ENCODE data around the gene KIR3DL2.
"Not testable (repeated sequence)": the region's sequence is repeated elsewhere in the genome, so short reads cannot be mapped to it uniquely, and the experiment has no call there.

The KIR3DL2 gene

DNA sequence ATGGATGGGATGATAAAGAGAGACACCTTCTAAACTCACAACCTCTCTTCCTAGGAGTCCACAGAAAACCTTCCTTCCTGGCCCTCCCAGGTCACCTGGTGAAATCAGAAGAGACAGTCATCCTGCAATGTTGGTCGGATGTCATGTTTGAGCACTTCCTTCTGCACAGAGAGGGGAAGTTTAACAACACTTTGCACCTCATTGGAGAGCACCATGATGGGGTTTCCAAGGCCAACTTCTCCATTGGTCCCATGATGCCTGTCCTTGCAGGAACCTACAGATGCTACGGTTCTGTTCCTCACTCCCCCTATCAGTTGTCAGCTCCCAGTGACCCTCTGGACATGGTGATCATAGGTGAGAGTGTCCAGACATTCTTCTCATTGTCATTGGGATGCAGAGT, 12.7 kb upstream of the KIR3DL2 start:
- H3K9me3 Mint-ChIP-seq, H3K27ac Mint-ChIP-seq: not testable (repeated sequence)

DNA sequence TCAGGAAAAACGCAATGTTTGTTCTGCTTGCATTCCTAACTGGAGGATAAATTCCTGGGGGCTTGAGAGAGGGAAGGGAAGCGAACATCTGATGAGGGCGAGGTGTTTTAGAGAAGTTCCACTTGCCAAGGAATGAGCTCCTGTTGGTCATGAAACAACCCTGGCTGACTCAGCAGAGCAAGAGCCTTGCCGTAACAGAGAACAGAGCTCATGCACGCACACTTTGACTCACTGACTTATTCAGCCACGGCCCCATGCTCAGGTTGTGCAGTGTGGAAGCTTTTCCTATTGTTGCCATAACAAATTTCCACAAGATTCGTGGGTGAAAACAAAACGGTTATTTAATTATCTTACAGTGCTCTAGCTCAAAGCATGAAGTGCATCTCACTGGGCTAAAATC, 7.1 kb upstream of the KIR3DL2 start:
- not testable (repeated sequence) for H3K4me3 Mint-ChIP-seq; H3K4me1 Mint-ChIP-seq (ENCODE audit: low read depth); H3K36me3 Mint-ChIP-seq (ENCODE audit: low read depth); H3K27me3 Mint-ChIP-seq; DNase-seq; H3K27ac Mint-ChIP-seq
- peaks cover 12% of the 10 kb centered on the region for H3K9me3 Mint-ChIP-seq

More for the DNA sequence above, 12.7 kb upstream of the KIR3DL2 start:
- DNase-seq; H3K27me3 Mint-ChIP-seq; H3K36me3 Mint-ChIP-seq (ENCODE audit: low read depth); H3K4me1 Mint-ChIP-seq (ENCODE audit: low read depth); H3K4me3 Mint-ChIP-seq: not testable (repeated sequence)

DNA sequence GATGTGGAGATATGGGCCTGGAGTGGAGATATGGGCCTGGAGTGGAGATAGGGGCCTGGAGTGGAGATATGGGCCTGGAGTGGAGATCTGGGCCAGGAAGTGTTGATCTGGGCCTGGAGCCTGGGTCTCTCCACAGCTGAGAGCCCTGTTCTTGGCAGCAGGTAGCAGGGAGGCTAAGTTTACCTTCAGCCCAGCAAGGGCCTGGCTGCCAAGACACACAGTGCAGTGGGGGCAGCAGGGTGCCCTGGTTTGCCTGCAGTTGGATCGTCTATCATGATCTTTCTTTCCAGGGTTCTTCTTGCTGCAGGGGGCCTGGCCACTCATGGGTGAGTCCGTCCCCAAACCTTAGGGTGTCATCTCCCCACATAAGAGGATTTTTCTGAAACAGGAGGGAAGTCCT, 687 bp downstream of the KIR3DL2 start:
- Mint-ChIP-seq H3K4me1 (ENCODE audit: low read depth) (no peaks in the 10 kb centered on the region), H3K9me3 (peaks cover 7% of the 10 kb centered on the region), H3K27ac (no peak overlapping the region), H3K27me3 (peaks cover 18% of the 10 kb centered on the region), H3K36me3 (ENCODE audit: low read depth) (no peaks in the 10 kb centered on the region), H3K4me3 (no peak overlapping the region)
- no peak for DNase-seq

DNA sequence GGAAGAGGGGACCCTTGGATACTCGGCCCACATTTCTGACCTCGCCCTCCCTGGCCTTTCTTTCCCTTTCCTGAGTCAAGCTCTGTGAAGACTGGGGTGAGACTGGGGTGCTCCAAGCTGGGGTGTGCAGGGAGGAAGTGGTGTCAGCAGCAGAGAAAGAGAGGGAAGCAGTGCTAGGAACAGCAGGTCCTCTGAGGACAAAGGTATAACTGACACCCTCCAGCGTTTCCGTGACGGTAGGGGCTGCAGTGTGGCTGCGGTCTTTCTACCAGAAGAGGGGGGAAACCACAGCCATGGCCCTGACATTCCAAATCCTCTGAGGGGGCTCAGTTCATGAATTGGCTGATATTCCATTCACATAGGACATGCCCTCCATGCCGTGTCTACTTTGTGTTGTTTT, 1.1 kb downstream of the KIR3DL2 start:
- H3K36me3 Mint-ChIP-seq (ENCODE audit: low read depth), result no peaks in the 10 kb centered on the region
- no peak overlapping the region for H3K4me3 Mint-ChIP-seq
- peaks cover 6% of the 10 kb centered on the region for H3K9me3 Mint-ChIP-seq
- H3K27me3 Mint-ChIP-seq, result peaks cover 18% of the 10 kb centered on the region
- H3K4me1 Mint-ChIP-seq (ENCODE audit: low read depth), result no peaks in the 10 kb centered on the region
- no peak for DNase-seq
- no peak overlapping the region for H3K27ac Mint-ChIP-seq

DNA sequence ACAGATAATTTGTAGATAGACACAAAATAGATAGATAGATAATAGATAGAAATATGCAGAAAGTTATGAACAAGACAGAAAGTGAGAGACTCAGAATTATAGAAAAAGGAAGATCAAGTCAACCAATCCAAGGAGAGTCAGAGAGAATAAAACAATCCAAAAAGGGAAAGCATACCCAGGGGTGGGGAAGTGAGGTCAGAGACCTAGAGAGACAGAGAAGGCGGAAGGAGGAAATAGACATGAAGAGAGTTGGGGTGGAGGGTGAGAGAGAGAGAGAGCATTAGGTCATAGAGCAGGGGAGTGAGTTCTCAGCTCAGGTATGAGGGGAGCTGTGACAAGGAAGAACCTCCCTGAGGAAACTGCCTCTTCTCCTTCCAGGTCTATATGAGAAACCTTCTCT, 5.0 kb downstream of the KIR3DL2 start:
- H3K36me3 Mint-ChIP-seq (ENCODE audit: low read depth); H3K27ac Mint-ChIP-seq; DNase-seq; H3K4me3 Mint-ChIP-seq; H3K4me1 Mint-ChIP-seq (ENCODE audit: low read depth); H3K9me3 Mint-ChIP-seq: not testable (repeated sequence)
- H3K27me3 Mint-ChIP-seq, result peaks cover 26% of the 10 kb centered on the region

DNA sequence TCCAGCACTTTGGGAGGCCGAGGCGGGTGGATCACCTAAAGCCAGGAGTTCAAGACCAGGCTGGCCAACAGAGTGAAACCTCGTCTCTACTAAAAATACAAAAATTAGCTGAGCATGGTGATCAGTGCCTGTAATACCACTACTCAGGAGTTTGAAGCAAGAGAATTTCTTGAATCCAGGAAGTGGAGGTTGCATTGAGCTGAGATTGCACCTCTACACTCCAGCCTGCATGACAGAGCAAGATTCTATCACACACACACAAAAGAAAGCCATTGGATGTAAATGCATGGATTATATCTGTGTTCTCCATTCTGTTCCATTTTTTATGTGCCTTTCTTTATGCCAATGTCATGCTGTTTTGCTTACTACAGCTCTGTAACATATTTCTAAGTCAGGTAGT, 8.2 kb downstream of the KIR3DL2 start:
- DNase-seq; H3K9me3 Mint-ChIP-seq; H3K4me3 Mint-ChIP-seq; H3K36me3 Mint-ChIP-seq (ENCODE audit: low read depth); H3K4me1 Mint-ChIP-seq (ENCODE audit: low read depth); H3K27ac Mint-ChIP-seq: not testable (repeated sequence)
- peaks cover 22% of the 10 kb centered on the region for H3K27me3 Mint-ChIP-seq

DNA sequence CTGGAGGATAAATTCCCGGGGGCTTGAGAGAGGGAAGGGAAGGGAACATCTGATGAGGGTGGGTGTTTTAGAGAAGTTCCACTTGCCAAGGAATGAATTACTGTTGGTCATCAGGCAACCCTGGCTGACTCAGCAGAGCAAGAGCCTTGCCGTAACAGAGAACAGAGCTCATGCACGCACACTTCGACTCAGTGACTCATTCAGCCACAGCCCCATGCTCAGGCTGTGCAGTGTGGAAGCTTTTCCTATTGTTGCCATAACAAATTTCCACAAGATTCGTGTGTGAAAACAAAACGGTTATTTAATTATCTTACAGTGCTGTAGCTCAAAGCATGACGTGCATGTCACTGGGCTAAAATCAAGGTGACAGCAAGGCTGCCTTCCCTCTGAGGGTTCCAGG, 9.2 kb downstream of the KIR3DL2 start:
- not testable (repeated sequence) for H3K27ac Mint-ChIP-seq; H3K36me3 Mint-ChIP-seq (ENCODE audit: low read depth); H3K9me3 Mint-ChIP-seq; H3K4me1 Mint-ChIP-seq (ENCODE audit: low read depth); H3K4me3 Mint-ChIP-seq; DNase-seq
- H3K27me3 Mint-ChIP-seq, result peaks cover 22% of the 10 kb centered on the region

DNA sequence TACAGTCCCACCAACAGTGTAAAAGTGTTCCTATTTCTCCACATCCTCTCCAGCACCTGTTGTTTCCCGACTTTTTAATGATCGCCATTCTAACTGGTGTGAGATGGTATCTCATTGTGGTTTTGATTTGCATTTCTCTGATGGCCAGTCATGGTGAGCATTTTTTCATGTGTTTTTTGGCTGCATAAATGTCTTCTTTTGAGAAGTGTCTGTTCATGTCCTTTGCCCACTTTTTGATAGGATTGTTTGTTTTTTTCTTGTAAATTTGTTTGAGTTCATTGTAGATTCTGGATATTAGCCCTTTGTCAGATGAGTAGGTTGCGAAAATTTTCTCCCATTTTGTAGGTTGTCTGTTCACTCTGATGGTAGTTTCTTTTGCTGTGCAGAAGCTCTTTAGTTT, 13.2 kb downstream of the KIR3DL2 start:
- H3K4me1 Mint-ChIP-seq (ENCODE audit: low read depth); H3K36me3 Mint-ChIP-seq (ENCODE audit: low read depth); H3K9me3 Mint-ChIP-seq; H3K4me3 Mint-ChIP-seq; DNase-seq; H3K27ac Mint-ChIP-seq: not testable (repeated sequence)
- H3K27me3 Mint-ChIP-seq, result peaks cover 32% of the 10 kb centered on the region

DNA sequence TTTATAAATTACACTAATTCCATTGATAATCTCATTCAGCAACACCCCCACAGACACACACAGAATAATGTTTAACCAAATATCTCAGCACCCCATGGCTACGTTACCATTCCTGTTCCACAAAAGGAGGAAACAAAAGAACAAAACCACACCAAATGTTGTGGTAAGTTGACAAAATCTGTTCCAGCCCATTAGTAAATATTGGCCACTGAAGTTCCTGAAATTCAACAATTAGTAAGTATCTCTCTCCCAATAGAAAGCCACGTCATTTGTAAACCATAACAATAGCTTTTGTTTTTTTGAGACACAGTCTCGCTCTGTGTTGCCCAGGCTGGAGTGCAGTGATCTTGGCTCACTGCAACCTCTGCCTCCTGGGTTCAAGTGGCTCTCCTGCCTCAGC, 21.5 kb downstream of the KIR3DL2 start:
- Mint-ChIP-seq H3K36me3 (ENCODE audit: low read depth) (no peaks in the 10 kb centered on the region), H3K9me3 (peaks cover 8% of the 10 kb centered on the region), H3K4me1 (ENCODE audit: low read depth) (no peaks in the 10 kb centered on the region), H3K4me3 (no peak overlapping the region), H3K27me3 (peaks cover 17% of the 10 kb centered on the region), H3K27ac (no peak overlapping the region)
- DNase-seq, result no peak

DNA sequence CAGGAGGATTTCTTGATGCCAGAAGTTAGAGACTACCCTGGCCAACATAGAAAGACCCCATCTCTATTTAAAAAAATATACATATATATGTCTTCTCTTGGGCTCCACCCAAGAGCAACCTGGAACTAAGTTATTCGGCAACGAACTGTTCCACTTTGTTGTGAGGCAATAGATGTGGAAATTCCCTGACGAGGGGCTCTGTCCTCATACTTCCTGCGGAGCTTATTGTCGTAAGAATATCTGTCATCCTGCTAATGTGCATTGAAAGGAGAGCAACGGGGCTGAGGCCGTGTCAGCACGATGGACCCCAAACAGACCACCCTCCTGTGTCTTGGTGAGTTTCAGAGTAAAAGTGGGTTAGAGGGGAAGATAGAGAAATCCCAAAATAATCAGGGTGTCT, 23.7 kb downstream of the KIR3DL2 start, which contains the start of gene FCAR:
TSS of gene FCAR (plus strand) at position 246 of the 400 bp plus-strand sequence. CDS start at position 301, 55 bp downstream.
- H3K27me3 Mint-ChIP-seq, result peaks cover 9% of the 10 kb centered on the region
- H3K9me3 Mint-ChIP-seq, result peaks cover 4% of the 10 kb centered on the region
- DNase-seq, result no peak
- no peaks in the 10 kb centered on the region for H3K36me3 Mint-ChIP-seq (ENCODE audit: low read depth)
- no peaks in the 10 kb centered on the region for H3K4me1 Mint-ChIP-seq (ENCODE audit: low read depth)
- no peak within 1 kb of the TSS for H3K27ac Mint-ChIP-seq
- no peak within 1 kb of the TSS for H3K4me3 Mint-ChIP-seq

DNA sequence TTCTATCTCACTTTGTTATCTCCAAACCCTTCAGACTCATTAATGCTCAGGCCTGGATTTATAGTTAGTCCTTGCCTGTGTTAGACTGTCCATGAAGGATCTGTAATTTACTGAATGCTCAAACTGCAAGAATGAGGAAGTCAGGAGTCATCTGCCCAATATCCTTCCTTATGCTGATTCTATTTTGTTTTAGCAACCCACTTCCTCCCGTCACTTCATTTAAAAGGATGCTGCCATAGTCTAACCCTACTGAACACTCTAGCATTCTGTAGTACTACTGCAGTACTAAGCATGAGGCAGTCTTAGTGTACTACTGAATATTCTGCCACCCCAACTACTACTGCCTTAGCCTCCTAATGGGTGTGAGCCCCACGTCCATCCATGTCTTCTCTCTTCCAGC, 25.3 kb downstream of the KIR3DL2 start:
- Mint-ChIP-seq H3K27me3 (peaks cover 17% of the 10 kb centered on the region), H3K4me1 (ENCODE audit: low read depth) (no peaks in the 10 kb centered on the region), H3K36me3 (ENCODE audit: low read depth) (no peaks in the 10 kb centered on the region), H3K4me3 (no peak overlapping the region), H3K9me3 (peaks cover 4% of the 10 kb centered on the region), H3K27ac (no peak overlapping the region)
- DNase-seq, result no peak

DNA sequence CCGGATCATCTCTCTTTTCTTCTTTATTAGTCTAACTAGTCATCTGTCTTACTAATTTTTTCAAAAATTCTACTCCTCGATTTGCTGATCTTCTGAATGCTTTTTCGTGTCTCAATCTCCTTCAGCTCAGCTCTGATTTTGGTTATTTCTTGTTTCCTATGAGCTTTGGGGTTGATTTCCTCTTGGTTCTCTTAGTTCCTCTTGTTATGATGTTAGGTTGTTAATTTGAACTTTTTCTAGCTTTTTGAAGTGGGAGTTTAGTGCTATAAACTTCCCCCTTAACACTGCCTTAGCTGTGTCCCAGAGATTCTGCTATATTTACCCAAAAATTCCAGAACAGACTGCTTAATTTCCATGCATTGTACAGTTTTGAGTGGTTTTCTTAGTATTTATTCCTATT, 27.2 kb downstream of the KIR3DL2 start:
- H3K27ac Mint-ChIP-seq, result no peak overlapping the region
- H3K36me3 Mint-ChIP-seq (ENCODE audit: low read depth), result no peaks in the 10 kb centered on the region
- no peak for DNase-seq
- no peaks in the 10 kb centered on the region for H3K4me1 Mint-ChIP-seq (ENCODE audit: low read depth)
- H3K9me3 Mint-ChIP-seq, result no peaks in the 10 kb centered on the region
- peaks cover 25% of the 10 kb centered on the region for H3K27me3 Mint-ChIP-seq
- no peak overlapping the region for H3K4me3 Mint-ChIP-seq

DNA sequence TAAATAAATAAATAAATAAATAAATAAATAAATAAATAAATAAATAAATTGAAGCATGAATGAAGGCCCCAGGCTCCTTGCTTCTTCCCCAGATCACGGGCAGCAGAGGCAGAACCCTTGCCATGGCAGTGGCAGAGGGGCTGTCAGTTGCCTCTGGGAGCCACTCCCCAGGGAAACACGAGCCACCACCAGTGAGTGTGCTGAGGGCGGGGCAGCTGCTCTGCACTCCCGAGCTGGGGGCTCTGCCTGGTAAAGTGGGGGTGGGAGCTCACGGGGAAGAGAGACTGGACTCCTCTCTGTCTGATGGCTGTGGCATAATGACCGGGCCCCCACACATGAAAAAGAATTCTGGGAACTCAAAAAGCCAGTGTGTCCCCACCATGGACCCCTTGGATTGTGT, 31.6 kb downstream of the KIR3DL2 start:
- Mint-ChIP-seq H3K4me3 (no peak overlapping the region), H3K27ac (no peak overlapping the region), H3K27me3 (peaks cover 43% of the 10 kb centered on the region), H3K4me1 (ENCODE audit: low read depth) (no peaks in the 10 kb centered on the region), H3K9me3 (no peaks in the 10 kb centered on the region), H3K36me3 (ENCODE audit: low read depth) (no peaks in the 10 kb centered on the region)
- no peak for DNase-seq

DNA sequence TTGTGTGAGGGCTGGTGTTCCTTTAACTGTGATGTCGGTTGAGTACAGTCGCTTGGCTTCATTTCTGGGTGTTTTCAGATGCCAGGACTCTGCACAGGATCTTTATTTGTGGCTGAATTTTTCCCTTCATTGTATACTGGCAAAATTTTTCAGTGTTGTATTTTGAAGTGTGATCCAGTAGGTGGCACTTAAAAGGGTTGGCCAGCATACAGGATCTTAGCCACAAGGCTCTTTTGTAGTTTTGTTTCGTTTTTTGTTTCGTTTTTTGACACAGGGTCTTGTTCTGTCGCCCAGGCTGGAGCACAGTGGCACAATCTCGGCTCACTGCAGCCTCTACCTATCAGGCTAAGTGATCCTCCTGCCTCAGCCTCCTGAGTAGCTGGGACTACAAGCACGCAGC, 32.5 kb downstream of the KIR3DL2 start:
- Mint-ChIP-seq H3K27me3 (peaks cover 43% of the 10 kb centered on the region), H3K4me3 (no peak overlapping the region), H3K9me3 (no peaks in the 10 kb centered on the region), H3K4me1 (ENCODE audit: low read depth) (no peaks in the 10 kb centered on the region), H3K36me3 (ENCODE audit: low read depth) (no peaks in the 10 kb centered on the region), H3K27ac (no peak overlapping the region)
- no peak for DNase-seq

DNA sequence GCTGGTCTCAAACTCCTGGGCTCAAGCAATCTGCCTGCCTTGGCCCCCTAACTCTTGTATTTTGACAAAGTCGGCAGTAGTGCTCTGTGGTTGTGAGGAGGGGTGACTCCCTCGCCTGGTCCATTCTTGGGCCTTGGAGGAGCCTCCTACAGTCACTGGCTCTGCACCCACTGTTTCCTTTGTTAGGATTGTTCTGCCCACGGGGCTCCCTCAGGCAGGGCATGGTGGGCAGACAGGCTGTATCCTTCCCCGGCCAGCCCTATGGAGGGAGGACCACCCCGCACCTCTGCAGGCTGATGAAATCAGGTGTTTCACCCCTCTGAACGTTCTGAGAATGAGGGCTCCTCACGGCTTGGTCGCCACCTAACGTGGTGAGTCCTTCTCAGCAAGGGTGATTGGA, 33.0 kb downstream of the KIR3DL2 start:
- Mint-ChIP-seq H3K36me3 (ENCODE audit: low read depth) (no peaks in the 10 kb centered on the region), H3K27ac (no peak overlapping the region), H3K4me3 (no peak overlapping the region), H3K9me3 (no peaks in the 10 kb centered on the region), H3K4me1 (ENCODE audit: low read depth) (no peaks in the 10 kb centered on the region), H3K27me3 (peaks cover 43% of the 10 kb centered on the region)
- no peak for DNase-seq

DNA sequence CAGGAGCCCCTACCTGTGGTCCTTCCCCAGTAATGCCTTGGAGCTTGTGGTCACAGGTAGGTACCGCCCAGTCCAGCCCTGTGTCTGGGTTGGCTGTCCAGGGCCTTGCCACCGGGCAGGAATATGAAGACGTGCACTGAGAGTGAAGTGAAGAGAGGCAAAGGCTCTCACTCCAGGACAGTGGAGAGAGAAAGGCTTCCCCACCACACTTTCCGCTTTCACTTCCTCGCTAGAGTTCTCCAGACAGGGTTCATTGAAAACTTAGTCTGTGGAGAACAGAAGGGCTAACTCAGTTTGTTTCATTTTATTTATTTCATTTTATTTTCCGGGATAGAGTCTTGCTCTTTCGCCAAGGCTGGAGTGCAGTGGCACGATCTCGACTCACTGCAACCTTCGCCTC, 38.0 kb downstream of the KIR3DL2 start:
- Mint-ChIP-seq H3K36me3 (ENCODE audit: low read depth) (no peaks in the 10 kb centered on the region), H3K4me1 (ENCODE audit: low read depth) (no peaks in the 10 kb centered on the region), H3K9me3 (no peaks in the 10 kb centered on the region), H3K27ac (no peak overlapping the region), H3K4me3 (no peak overlapping the region), H3K27me3 (peaks cover 16% of the 10 kb centered on the region)
- no peak for DNase-seq

Measured in activated T-cell treated with anti-CD3 and anti-CD28 coated beads, Interleukin-2, amount 50 U/mL, for 24 hours (primary cell).